Astrocyte of the cerebellum (primary cell): ENCODE measurements around the gene NUP214.

Source experiments
- DNase-seq: peaks from one replicate; pipeline ENCODE4 v3.0.0-alpha.2; 2011; ENCODE audit warnings: low read depth
- H3K4me3 ChIP-seq: 2 replicates; pipeline ENCODE4 v1.5.1; 2011; ENCODE audit warnings: mild to moderate bottlenecking, low read depth, low read length, moderate library complexity
- in situ Hi-C: cut with HindIII; loops from 2 replicates; pipeline ENCODE4 v1.10.0; 2017; ENCODE audit warnings: low sequenced_read_pairs
- TF ChIP-seq, protein P1 (sequence below): IDR thresholded peaks from 2 replicates; pipeline ENCODE4 v1.5.1; 2012; ENCODE audit warnings: low read length, low read depth, moderate library complexity, mild to moderate bottlenecking; ENCODE audit errors: missing control alignments

NUP214 gene

DNA sequence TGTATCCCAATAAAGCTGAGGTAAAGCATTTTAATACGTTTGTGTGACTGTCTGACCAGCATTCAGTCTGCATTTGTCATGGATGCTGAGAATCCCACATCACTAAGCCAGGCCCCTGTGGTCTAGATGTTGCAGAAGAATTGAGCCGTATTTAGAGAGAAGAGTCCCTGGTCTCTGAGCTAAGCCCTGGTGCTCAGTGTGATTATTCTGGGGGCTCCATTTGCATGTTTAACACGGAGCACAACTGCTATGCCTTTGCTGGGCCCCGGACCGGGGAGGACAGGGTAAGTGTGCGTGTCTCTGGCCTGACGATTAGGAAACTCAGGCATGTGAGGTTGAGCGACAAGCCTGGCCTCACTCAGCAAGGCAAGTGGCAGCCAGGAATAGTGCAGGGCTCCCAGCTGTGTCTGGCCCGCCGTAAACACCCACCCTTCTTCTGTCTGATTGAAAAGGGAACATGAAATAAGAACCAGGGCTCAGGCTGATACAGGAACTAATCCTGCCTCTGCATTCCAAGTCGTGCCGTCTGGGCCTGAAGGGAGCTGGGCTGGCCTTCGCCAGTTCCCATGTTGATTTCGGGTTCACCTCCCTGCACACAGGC, 128.6 kb downstream of the NUP214 start:
- in situ Hi-C loops: no loop called here
- no peak overlapping the region for H3K4me3 ChIP-seq
- TF ChIP-seq, protein P1, sequence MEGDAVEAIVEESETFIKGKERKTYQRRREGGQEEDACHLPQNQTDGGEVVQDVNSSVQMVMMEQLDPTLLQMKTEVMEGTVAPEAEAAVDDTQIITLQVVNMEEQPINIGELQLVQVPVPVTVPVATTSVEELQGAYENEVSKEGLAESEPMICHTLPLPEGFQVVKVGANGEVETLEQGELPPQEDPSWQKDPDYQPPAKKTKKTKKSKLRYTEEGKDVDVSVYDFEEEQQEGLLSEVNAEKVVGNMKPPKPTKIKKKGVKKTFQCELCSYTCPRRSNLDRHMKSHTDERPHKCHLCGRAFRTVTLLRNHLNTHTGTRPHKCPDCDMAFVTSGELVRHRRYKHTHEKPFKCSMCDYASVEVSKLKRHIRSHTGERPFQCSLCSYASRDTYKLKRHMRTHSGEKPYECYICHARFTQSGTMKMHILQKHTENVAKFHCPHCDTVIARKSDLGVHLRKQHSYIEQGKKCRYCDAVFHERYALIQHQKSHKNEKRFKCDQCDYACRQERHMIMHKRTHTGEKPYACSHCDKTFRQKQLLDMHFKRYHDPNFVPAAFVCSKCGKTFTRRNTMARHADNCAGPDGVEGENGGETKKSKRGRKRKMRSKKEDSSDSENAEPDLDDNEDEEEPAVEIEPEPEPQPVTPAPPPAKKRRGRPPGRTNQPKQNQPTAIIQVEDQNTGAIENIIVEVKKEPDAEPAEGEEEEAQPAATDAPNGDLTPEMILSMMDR: no peak
- DNase-seq: peak; percentile 58

DNA sequence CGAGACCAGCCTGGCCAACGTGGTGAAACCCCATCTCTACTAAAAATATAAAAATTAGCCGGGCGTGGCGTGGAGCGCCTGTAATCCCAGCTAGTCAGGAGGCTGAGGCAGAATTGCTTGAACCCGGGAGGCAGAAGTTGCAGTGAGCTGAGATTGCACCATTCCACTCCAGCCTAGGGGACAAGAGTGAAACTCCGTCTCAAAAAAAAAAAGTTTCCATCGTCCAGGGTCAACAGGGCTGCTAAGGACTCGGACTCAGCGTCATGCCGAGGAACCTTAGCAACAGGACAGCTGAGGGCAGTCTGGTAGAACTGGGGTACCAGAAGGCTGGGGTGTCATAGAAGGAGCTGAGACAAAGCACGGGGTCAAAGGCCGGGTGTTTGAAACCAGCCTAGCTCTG, 129.2 kb downstream of the NUP214 start:
- TF ChIP-seq, protein P1: no peak
- DNase-seq: no peak
- in situ Hi-C loops: no loop called here
- H3K4me3 ChIP-seq: no peak overlapping the region

DNA sequence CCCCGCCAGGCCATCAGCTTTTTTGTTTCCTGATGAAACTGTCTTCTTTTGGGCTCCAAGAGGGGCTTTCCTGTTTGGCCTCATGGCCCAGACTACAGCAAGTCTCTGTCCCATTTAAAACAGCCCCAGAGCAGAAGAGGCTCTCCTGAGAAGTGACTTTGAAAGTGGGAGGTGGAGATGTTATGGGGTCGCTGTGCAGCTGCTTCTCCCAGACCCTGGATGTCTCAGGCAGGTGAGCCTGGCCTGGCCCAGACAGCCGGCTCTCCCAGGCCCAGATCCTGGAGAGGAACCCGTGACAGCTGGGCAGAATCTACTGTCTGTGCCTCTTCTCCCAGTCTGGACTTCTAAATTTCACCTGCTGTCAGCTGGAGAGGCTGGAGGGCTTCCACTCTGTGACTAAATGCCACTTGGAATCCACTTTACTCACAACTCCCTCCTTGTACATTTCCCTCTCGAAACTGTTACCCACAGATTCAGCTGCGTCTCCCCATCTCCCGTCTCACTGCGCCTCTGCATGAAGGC, 130.4 kb downstream of the NUP214 start:
- no peak for DNase-seq
- no peak overlapping the region for H3K4me3 ChIP-seq
- in situ Hi-C loops: no loop called here
- TF ChIP-seq, protein P1: no peak

DNA sequence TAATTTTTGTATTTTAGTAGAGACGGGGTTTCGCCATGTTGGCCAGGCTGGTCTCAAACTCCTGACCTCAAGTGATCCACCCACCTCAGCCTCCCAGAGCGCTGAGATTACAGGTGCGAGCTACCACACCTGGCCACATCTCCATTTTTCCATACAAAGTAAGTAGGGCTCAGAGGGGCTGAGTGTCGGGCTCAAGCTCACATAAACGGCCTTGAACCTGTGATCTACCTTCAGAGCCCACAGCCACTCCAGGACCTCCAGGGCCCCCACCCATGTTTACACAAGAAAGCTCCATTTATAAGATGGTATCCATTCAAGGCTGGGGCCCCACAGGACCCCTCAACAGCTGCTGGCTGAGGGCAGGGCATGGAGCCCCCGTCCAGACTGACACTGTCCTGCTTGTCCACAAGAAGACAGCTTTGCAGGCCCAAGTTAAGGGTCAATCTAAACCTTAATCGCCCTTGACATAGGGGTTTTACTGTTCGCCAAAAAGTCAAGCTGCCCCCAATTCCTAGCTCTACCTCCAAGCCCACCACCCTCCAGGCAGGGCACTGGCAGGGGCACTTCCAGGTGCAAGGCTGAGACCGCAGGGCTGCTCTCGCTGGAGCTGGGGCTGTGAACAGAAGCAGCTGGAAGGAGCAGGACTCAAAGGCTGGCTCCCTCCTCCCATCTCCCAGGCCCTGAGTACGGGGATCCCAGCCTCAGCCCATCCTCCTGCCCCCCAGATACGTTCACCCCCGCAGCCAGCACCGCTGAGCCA, 132.1 kb downstream of the NUP214 start:
- in situ Hi-C loops: no loop called here
- TF ChIP-seq, protein P1: no peak
- DNase-seq: no peak
- H3K4me3 ChIP-seq: no peak overlapping the region

DNA sequence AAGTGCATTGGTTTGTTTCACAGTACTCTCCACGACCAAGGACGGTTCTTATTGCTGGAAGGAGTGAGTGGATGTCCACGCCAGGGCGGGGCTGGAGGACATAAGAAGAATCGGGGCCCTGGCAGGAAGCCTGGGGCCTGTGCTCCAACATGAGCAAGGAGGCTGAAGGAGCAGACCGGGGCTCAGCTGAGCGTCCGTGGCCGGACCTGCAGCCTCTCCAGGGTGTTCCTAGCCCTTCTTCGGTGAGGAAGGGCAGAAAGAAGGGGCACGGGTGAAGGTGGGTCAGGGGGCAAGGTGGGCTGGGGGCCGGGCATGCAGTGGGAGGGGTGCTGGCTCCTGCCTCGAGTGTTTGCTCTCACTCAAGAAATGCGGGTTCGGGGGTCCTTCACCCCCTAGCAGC, 132.8 kb downstream of the NUP214 start:
- no peak overlapping the region for H3K4me3 ChIP-seq
- TF ChIP-seq, protein P1: no peak
- in situ Hi-C loops: no loop called here
- DNase-seq: no peak

DNA sequence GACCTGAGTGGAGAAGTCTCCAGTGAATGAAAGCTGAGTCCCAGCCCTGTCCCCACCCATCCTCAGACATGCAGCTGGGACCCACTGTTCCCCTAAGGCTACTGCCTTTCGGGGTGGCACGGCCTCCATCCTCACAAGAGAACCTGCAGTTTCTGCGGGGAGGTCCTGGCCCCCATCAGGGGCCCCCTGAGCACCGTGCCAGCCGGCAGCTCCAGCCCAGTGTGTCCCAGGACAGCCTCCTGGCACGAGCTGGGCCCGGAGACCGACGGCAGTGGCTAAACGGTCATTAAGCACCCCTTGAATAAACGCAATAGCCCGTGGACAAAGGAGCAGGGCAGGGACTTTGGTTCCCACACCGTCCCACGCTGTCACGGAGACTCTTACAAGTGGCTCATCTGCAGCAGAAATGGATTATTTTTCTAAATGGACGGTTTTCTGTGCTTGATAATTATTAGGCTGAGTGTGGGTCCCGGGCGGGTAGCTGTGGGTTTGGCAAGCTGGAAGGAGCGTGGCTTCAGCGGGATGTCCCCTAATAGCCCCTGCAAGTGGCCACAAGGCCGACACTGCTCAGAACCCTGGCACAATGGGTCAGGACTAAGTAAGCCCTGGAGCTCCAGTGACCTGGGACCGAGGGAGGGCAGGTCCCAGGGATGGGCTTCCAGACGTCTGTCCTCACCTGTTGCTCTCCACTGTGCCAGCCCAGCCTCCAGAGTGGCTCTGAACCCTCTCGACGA, 133.5 kb downstream of the NUP214 start:
- DNase-seq: no peak
- in situ Hi-C loops: no loop called here
- H3K4me3 ChIP-seq: no peak overlapping the region
- TF ChIP-seq, protein P1: no peak
